HG03139 (cell line): ENCODE data around the gene PPM1N.

Experiments used
- ATAC-seq: cut with Tn5 transposase; IDR thresholded peaks from one replicate; pipeline ENCODE4 v1.9.1; 2021; ENCODE audit not compliant: unreplicated experiment

Gene PPM1N

GRCh38 chr19:45528149-45528743, 30.0 kb downstream of the PPM1N start:
- ATAC-seq: no peak

- no peak for ATAC-seq
Measured at GRCh38 chr19:45528744-45529419, 30.6 kb downstream of the PPM1N start.

- no peak for ATAC-seq
Measured at GRCh38 chr19:45529420-45529785, 31.2 kb downstream of the PPM1N start.

- no peak for ATAC-seq
Measured at GRCh38 chr19:45531349-45531748, 33.1 kb downstream of the PPM1N start.

GRCh38 chr19:45539459-45539858, 41.2 kb downstream of the PPM1N start:
- ATAC-seq: no peak

- no peak for ATAC-seq
Measured at GRCh38 chr19:45542234-45542668, 44.0 kb downstream of the PPM1N start.

GRCh38 chr19:45547211-45547770, 49.0 kb downstream of the PPM1N start:
- ATAC-seq: no peak

- ATAC-seq: no peak
Measured at GRCh38 chr19:45547965-45548609, 49.8 kb downstream of the PPM1N start.
